Hepatic stellate cell (primary cell): ENCODE measurements around the gene CENPX.

ENCODE experiments used
- DNase-seq: peaks from one replicate; pipeline ENCODE4 v3.0.0; 2011; ENCODE audit warnings: low spot score

CENPX gene

GRCh38 chr17:82055023-82055964, 32.6 kb upstream of the CENPX start:
- DNase-seq, result no peak

DNA sequence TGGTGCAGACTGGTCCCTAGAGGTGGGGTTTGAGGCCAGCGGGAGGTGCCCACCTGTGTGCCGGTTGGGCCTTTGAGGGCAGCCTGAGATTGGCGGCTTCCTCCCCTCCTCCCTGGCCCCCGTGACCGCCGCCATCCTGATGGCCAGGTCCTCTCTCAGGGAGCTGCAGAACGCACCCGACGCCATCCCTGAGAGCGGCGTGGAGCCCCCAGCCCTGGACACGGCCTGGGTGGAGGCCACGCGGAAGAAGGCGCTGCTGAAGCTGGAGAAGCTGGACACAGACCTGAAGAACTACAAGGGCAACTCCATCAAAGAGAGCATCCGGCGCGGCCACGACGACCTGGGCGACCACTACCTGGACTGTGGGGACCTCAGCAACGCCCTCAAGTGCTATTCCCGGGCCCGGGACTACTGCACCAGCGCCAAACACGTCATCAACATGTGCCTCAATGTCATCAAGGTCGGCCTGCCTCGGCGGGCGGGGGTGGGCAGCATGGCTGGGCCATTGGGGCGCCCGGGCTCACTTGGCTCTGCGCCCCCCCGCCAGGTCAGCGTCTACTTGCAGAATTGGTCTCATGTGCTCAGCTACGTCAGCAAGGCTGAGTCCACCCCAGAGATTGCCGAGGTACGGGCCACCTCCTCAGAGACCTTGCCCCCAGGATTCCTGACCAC, 31.8 kb upstream of the CENPX start:
- DNase-seq, result no peak

DNA sequence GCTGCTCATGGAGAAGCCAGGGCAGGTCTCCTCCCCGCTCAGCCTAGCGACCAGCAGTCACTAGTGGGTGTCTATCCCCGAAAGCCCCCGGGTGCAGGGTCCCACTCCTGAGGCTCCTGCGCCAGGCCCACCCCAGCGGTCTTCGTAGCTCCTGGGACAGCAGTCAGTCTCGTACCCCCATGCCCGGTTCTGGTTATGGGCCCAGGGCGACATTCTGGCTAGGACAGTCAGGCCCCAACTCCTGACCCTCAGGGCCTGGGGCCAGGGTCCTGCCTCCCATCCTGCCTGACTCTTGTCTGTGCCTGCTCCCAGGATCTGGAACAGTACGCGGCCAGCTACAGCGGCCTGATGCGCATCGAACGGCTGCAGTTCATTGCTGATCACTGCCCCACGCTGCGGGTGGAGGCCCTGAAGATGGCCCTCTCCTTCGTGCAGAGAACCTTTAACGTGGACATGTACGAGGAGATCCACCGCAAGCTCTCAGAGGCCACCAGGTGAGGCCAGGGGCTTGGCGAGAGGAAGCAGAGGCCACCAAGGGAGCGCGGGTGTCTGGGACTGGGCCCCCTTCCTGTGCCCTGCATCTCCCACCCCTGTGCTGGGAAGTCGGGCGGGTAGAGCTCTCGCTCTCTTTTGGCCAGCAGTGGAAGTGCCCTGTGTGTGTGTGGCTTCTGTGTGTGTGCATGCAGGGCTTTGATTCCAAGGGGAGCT, 31.0 kb upstream of the CENPX start:
- DNase-seq, result no peak

GRCh38 chr17:82053130-82053529, 30.5 kb upstream of the CENPX start:
- no peak for DNase-seq

DNA sequence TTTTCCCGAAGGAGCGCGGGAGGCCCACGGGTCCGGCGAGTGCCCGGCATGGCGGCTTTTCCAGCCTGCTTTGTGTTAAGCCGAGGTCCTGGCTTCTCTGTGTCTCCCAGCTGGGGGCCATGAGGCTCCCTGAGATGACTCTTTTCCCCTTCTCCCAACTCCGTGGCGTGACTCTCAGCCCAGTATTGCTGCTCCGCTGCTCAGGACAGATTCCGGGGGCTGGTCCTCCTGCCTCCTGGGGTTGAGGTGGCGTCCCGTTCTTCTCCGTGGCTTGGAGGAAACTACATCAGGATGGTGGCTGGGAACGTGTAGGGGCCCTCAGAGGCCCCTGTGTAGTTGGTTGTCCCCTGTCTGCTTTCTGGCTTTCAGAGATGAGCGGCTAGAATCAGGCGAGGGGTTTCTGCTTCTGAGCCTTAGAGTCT, 30.0 kb upstream of the CENPX start:
- peak; percentile 37 for DNase-seq

DNA sequence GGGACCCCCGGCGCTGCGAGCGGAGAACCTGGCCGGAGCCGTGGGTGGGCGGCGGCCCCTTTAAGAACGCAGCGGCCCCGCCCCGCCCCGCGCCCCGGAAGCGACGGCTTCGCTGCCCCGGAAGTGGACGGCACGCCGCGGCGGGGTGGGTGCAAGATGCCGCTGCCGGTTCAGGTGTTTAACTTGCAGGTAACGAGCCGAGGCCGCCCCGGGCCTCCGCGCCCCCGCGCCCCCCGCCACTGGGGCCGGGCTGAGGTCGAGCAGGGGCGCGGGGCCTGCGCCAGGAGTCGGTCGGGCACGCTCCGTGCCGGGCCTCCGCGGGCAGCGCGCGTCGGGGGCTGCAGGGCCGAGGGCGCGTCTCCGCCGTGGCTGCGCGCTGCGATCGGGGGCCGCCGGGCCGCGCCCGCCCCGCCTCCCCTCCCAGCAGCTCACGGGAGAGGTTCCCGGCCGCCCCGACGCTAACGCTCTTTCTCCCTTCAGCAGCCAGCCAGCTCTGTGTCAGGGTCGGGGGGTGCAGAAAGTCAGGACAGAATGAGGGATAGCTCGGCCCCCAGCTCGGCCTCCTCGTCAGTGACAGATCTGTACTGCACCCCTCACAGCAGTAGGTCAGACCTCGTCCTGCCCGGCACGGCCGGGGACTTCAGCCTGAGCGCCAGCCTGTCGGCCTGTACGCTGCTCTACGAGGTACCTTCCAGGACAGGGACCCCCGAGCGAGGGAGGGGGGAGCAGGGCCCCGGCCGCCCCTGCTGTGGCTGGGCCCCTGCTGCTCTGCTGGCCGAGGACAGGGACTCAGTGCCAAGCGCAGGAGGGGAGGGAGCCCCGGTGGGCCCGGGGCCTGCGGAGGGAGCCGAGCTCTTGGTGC, 29.3 kb upstream of the CENPX start, which contains the start of the genes GPS1 and RFNG:
Gene GPS1, plus strand, starts transcription at position 123 of the 862 bp plus-strand sequence. Its CDS starts 34 bp downstream, at position 157.
Gene RFNG, minus strand, starts transcription at position 36 of the 862 bp plus-strand sequence. CDS start 45 bp downstream, outside the sequence.
- DNase-seq, result peak; percentile 88

DNA sequence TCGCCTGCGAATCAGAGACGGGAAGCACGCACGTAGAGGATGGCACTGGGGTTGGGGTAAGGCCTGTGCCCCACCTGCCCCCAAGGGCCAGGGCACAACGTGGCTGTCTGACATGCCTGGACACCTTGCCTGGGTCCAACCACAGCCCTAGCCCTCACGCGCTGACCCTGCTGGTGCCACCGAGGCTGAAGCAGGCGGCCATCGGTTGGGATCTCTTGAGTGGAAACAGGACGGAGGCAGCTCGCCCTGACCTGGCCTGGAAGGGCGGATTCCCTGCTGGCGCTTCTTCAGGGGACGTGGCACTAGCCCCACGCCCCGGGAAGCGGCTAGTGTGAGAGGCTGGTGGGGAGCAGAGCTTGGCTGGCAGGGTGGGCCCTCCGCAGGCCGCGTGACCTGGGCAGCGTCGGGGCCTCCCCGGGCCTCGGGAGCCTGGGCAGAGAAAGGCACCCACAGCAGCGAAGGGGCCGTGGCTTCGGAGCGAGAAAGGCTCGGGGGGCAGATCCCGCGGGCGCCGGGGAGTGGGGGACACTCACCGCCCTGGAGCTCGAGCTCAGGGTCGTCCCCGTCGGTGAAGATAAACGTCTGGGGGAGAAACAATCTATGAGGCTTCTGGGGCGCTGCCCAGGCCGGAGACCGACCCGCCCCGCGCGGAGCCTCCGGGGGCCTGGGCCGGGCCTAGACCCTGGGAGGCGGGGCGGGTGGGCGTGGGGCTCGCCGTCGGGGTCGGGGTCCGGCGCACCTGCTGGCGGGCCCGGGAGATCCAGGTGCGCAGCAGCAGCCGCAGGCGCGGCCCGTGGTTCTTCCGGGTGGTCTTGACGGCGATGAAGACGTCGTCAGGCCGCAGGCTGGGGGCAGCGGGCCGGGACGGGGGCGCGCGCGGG, 28.3 kb upstream of the CENPX start:
- DNase-seq, result peak; percentile 29

GRCh38 chr17:82050152-82050760, 27.6 kb upstream of the CENPX start:
- DNase-seq, result no peak

- no peak for DNase-seq
Observed at GRCh38 chr17:82049521-82049971, 26.9 kb upstream of the CENPX start.

DNA sequence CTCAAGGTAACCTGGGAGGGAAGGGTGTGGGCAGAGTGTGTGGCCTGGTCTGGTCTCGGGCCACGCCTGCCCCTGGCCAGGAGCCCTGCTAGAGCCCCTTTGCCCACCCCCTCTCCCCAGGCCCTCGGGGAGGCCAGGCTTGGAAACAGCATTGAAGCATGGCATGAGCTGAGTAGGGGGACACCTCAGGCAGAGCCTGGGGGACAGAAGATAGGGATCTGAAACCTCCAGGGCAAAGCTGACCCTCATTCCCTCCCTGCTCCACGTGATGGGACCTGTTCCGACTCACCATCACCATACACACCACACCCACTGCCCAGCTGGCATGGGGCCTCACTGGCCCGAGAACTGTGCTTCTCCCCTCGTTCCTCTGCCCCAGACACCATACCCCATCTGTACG, 26.4 kb upstream of the CENPX start:
- no peak for DNase-seq

DNA sequence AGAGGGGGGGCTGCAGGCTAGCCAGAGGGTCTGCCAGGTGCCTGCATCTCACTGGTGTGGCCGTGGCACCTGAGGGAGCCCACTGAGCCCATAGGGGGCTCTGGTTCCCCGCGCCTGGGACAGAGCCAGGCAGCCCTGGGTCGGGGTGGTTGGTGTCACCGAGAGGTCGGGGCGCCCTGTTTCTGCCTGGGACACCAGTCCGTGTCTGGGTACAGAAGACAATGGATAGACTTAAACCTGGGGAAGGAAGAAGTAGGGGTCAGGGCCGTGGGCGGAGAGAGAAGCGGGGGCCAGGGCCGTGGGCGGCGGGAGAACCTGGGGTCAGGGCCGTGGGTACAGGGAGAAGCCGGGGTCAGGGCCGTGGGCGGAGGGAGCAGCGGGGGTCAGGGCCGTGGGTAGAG, 25.9 kb upstream of the CENPX start:
- DNase-seq, result no peak

DNA sequence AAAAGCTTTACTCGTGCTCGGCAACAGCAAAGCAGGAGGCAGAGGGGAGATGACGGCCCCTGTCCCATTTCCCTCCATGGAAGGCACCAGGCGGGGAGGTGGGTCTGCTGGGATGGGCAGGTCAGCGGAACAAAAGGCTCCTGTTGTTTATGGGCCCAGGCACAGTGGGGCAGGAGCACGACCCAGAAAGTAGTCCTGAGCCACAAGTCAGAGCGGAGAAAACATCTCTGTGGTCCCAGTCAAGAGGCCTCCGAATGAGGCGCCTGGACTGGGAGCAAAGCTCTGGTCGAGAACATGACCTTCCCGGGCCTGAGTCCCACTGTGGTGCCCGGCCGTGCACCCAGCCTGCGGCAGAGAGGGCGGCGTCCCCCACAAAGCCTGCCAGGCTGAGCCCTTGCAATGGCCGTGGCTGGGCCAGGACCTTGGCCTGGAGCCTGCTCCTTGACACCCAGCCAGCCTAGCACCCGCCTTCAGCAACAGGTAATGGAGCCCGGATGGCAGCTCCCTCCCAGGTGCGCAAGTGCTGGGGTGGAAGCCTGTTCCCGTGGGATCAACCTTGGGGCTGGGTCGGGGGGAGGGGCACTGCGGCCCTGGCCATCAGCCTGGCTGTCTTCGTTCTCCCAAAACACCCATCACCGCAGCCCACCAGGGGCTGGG, 25.4 kb upstream of the CENPX start:
- no peak for DNase-seq

- no peak for DNase-seq
Observed at GRCh38 chr17:82047379-82047778, 24.7 kb upstream of the CENPX start.

- DNase-seq, result no peak
Observed at GRCh38 chr17:82046903-82047302, 24.2 kb upstream of the CENPX start.

DNA sequence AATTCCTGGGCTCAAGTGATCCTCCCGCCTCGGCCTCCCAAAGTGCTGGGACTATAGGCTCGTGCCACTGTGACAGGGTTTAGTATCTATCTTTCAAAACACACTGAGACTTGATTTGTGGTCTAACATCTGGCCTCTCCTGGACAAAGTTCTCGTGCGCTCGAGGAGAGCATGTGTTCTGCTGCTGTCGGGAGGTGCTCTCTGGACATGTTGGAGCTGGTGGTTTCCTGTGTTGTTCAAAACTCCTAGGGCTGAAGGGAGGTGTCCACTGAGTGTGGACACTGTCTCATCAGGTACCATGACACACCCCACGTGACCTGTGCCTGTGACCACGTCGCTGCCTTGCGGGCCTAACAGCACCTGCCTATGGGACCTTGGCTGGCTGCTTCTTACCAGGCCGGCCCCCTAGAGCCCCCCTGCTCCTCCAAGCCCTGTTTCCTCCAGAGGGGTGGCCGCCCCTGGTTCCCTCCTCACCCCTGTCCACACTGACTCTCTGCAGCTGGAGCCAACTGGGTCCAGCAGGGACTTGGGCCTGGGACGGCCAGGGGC, 23.3 kb upstream of the CENPX start:
- no peak for DNase-seq

DNA sequence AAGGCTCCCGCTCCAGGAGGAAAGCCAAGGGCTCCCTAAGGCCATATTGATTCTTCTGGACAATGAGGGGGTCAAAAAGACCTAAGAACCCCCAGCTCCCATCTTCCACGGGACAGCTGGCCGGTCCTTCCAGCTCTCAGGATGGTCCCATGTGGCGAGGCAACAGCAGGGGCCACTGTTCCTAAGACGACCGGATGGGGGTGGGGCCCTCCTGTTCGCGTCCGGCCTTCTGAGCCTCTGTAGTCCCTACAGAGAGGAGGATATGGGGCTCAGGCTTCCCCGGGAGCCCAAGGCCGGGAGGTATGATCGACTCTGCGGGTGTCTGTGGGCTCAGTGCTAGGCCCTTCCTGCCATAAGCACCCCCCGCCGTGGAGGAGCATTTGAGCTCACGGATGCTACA, 20.8 kb upstream of the CENPX start:
- no peak for DNase-seq

GRCh38 chr17:82042649-82043048, 20.0 kb upstream of the CENPX start:
- DNase-seq, result no peak

DNA sequence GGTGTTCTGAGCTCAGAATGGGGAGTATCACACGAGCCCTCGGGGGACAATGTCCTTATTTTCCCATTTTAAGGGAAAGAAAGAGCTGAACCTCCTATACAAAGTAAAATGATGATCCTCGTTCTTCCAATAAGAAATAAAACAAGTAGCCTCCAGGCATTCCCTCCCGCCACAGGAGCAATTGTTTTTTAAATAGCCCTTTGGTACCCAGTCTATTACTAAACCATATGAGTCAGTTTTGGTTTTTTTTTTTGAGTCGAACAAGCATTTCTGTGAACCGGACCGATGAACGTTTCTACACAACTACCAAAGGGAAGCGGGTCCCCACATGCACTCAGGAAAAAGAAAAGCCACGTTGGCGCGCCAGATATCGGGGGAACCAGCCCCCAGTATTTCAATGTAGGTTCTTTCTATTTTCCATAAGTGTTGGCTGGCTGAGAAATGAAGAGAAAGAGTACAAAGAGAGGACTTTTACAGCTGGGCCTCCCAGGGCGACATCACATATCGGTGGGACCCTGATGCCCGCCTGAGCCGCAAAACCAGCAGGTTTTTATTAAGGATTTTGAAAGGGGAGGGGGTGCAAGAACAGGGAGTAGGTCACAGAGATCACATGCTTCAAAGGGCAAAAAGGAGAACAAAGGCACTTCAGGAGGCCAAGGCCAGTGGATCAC, 18.6 kb upstream of the CENPX start:
- DNase-seq, result no peak
